DOHH2 (cell line): ENCODE measurements around the gene POLK.
"Not testable (repeated sequence)": the region's sequence is repeated elsewhere in the genome, so short reads cannot be mapped to it uniquely, and the experiment has no call there.

Experiments used
- H3F3A ChIP-seq: fragments of 200-600 bp; sonication (generic), shearing (Covaris generic); 2 replicates; pipeline ENCODE4 v1.6.0; 2016; ENCODE audit warnings: antibody characterized with exemption, mild to moderate bottlenecking; ENCODE audit not compliant: control insufficient read depth, insufficient read depth
- H3K27ac ChIP-seq: fragments of 200-600 bp; sonication (generic); 2 replicates; pipeline ENCODE4 v1.5.1; 2014; ENCODE audit warnings: low read depth, mild to moderate bottlenecking, low read length, moderate library complexity
- H3K27me3 ChIP-seq: fragments of 200-600 bp; sonication (generic); 2 replicates; pipeline ENCODE4 v1.6.1; 2014; ENCODE audit warnings: mild to moderate bottlenecking, low read length, mixed read lengths; ENCODE audit not compliant: control insufficient read depth
- H3K36me3 ChIP-seq: fragments of 200-600 bp; sonication (generic); 2 replicates; pipeline ENCODE4 v1.6.1; 2014; ENCODE audit warnings: mild to moderate bottlenecking, low read length, moderate library complexity, mixed read lengths; ENCODE audit not compliant: control insufficient read depth
- H3K4me1 ChIP-seq: fragments of 200-600 bp; sonication (generic); 2 replicates; pipeline ENCODE4 v1.6.1; 2014; ENCODE audit warnings: mild to moderate bottlenecking, low read length, mixed read lengths; ENCODE audit not compliant: control insufficient read depth
- H3K4me2 ChIP-seq: fragments of 200-600 bp; sonication (generic); 2 replicates; pipeline ENCODE4 v1.6.0; 2014; ENCODE audit warnings: mild to moderate bottlenecking, low read length, moderate library complexity
- H3K4me3 ChIP-seq: fragments of 200-600 bp; sonication (generic); 2 replicates; pipeline ENCODE4 v1.5.1; 2014; ENCODE audit warnings: mild to moderate bottlenecking, low read length, mixed read lengths
- H3K79me2 ChIP-seq: fragments of 200-600 bp; sonication (generic); 2 replicates; pipeline ENCODE4 v1.6.1; 2014; ENCODE audit warnings: mild to moderate bottlenecking, low read length, mixed read lengths; ENCODE audit not compliant: control insufficient read depth
- H3K9me2 ChIP-seq: fragments of 200-600 bp; sonication (generic); replicated peaks from 2 replicates; pipeline ENCODE4 v1.6.1; 2014; ENCODE audit warnings: mild to moderate bottlenecking, low read length, mixed read lengths; ENCODE audit not compliant: control insufficient read depth
- H3K9me3 ChIP-seq: fragments of 200-600 bp; sonication (generic); 2 replicates; pipeline ENCODE4 v1.6.1; 2014; ENCODE audit warnings: antibody characterized with exemption, low read length, mixed read lengths; ENCODE audit not compliant: control insufficient read depth, insufficient read depth
- H4K20me1 ChIP-seq: fragments of 200-600 bp; sonication (generic); 2 replicates; pipeline ENCODE4 v1.6.0; 2014; ENCODE audit warnings: low read depth, mild to moderate bottlenecking, antibody characterized with exemption, low read length, moderate library complexity; ENCODE audit not compliant: control insufficient read depth, insufficient read depth
- EZH2phosphoT487 ChIP-seq: fragments of 200-600 bp; sonication (generic); IDR thresholded peaks from 2 replicates; pipeline ENCODE4 v1.6.1; 2017; ENCODE audit warnings: borderline replicate concordance, mild to moderate bottlenecking, antibody characterized with exemption, low read length, moderate library complexity, mixed read lengths
- TF ChIP-seq, protein P1 (sequence below): fragments of 200-600 bp; sonication (generic); IDR thresholded peaks from one replicate; pipeline ENCODE4 v1.5.1; 2014; ENCODE audit warnings: antibody characterized with exemption, mild to moderate bottlenecking, low read depth, low read length; ENCODE audit not compliant: poor library complexity, severe bottlenecking

Gene POLK

DNA sequence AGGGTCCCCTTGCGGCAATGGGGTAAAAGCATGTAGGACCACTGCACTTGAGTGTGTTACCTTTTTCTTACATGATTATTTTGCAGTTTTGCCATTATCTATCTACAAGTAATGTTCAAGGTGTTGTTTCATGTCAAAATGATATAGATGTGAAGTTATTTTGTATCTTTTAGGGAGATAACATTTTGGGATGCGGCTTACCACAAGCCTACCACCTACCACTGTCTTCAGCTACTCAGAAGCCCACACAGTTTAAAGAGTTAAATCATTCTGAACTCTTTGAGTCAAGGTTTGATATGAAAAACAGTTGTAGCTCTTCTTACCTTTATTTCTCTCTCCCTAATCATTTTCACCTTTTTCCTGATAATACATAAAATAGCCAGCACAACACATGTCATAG, 20.1 kb upstream of the POLK start:
- Histone ChIP-seq H3K4me2 (no peak overlapping the region), H3K79me2 (peaks cover 18% of the 10 kb centered on the region), H3K36me3 (peaks cover 20% of the 10 kb centered on the region), H3K9me2 (no peaks in the 10 kb centered on the region), H3K9me3 (peaks cover 9% of the 10 kb centered on the region; the same call in 1 of the 2 replicates), H4K20me1 (peaks cover 3% of the 10 kb centered on the region; the same call in 1 of the 2 replicates), H3K4me3 (no peak overlapping the region), H3K27ac (no peak overlapping the region), H3K27me3 (no peaks in the 10 kb centered on the region), H3K4me1 (no peaks in the 10 kb centered on the region), H3F3A (no peaks in the 10 kb centered on the region)
- no peak for TF ChIP-seq EZH2phosphoT487
- TF ChIP-seq, protein P1, sequence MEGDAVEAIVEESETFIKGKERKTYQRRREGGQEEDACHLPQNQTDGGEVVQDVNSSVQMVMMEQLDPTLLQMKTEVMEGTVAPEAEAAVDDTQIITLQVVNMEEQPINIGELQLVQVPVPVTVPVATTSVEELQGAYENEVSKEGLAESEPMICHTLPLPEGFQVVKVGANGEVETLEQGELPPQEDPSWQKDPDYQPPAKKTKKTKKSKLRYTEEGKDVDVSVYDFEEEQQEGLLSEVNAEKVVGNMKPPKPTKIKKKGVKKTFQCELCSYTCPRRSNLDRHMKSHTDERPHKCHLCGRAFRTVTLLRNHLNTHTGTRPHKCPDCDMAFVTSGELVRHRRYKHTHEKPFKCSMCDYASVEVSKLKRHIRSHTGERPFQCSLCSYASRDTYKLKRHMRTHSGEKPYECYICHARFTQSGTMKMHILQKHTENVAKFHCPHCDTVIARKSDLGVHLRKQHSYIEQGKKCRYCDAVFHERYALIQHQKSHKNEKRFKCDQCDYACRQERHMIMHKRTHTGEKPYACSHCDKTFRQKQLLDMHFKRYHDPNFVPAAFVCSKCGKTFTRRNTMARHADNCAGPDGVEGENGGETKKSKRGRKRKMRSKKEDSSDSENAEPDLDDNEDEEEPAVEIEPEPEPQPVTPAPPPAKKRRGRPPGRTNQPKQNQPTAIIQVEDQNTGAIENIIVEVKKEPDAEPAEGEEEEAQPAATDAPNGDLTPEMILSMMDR = no peak

DNA sequence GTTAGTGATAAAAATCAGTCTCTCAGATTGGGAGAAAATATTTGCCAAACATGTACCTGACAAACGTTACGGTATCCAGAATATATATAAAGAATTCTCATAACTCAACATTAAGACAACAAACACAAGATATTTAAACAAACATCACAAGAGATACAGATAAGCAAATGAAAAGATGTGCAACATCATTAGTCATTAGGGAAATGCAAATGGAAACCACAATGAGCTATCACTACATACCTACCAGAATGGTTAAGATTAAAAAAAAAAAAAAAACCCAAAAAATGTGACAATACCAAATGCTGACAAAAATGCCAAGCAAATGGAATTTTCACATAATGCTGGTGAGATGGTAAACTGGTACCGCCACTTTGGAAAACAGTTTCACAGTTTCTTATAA, 15.7 kb upstream of the POLK start:
- Histone ChIP-seq H3K27me3 (no peaks in the 10 kb centered on the region), H3K4me2 (no peak overlapping the region), H3K9me3 (no peaks in the 10 kb centered on the region), H3K36me3 (peaks cover 33% of the 10 kb centered on the region), H3K27ac (no peak overlapping the region), H4K20me1 (peaks cover 4% of the 10 kb centered on the region; the same call in 1 of the 2 replicates), H3K4me3 (no peak overlapping the region), H3K9me2 (no peaks in the 10 kb centered on the region), H3K4me1 (no peaks in the 10 kb centered on the region), H3K79me2 (peaks cover 10% of the 10 kb centered on the region), H3F3A (no peaks in the 10 kb centered on the region)
- no peak for TF ChIP-seq EZH2phosphoT487
- TF ChIP-seq, protein P1 = no peak

DNA sequence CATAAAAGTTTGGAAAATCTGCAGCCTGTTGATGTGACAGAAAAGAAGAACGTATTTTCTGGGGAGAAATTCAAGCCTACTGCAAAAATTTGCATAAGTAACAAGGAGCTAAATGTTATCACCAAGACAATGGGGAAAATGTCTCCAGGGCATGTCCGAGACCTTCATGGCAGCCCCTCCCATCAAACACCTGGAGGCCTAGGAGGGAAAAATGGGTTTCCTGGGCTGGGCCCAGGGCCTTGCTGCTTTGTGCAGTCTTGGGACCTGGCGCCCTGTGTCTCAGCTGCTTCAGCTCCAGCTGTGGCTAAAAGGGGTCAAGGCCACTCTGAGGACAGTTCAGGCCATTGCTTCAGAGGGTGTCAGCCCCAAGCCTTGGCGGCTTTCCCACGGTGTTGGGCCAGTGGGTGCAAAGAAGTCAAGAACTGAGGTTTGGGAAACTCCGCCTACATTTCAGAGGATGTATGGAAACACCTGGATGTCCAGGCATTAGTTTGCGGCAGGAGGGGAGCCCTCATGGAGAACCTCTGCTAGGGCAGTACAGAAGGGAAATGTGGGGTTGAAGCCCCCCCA, 13.4 kb upstream of the POLK start:
- peaks cover 28% of the 10 kb centered on the region for H3K79me2 ChIP-seq
- H3F3A ChIP-seq = no peaks in the 10 kb centered on the region
- peaks cover 35% of the 10 kb centered on the region for H3K36me3 ChIP-seq
- H3K27me3 ChIP-seq = no peaks in the 10 kb centered on the region
- H3K27ac ChIP-seq = no peak overlapping the region
- H3K4me2 ChIP-seq = no peak overlapping the region
- H3K4me3 ChIP-seq = no peak overlapping the region
- TF ChIP-seq EZH2phosphoT487 = no peak
- TF ChIP-seq, protein P1 = no peak
- no peaks in the 10 kb centered on the region for H3K4me1 ChIP-seq
- H3K9me2 ChIP-seq = no peaks in the 10 kb centered on the region
- no peaks in the 10 kb centered on the region for H3K9me3 ChIP-seq
- peaks cover 4% of the 10 kb centered on the region; the same call in 1 of the 2 replicates for H4K20me1 ChIP-seq

DNA sequence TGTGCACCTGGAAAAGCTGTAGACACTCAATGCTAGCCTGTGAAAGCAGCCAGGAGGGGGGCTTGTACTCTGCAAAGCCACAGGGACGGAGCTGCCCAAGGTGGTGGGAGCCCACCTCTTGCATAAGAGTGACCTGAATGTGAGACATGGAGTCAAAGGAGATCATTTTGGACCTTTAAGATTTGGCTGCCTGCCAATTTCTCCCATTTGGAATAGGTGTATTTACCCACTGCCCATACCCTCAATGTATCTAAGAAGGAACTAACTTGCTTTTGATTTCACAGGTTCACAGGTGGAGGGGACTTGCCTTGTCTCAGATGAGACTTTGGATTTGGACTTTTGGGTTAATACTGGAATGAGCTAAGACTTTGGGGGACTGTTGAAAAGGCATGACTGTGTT, 12.8 kb upstream of the POLK start:
- H3K79me2 ChIP-seq = peaks cover 31% of the 10 kb centered on the region

DNA sequence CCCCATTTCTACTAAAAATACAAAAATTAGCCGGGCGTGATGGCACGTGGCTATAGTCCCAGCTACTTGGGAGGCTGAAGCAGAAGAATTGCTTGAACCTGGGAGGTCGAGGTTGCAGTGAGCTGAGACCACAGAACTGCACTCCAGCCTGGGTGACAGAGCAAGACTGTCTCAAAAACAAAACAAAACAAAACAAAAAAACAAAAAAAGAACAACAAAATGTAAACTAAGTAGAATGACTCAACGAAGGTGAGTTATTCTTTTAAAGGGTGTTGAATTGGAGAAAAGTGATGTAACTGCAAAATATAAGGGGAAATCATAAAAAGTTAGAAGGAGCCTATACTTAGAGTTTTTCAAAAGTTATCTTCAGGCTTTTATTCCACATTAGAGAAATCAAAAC, 6.6 kb upstream of the POLK start:
- H4K20me1 ChIP-seq, H3K9me2 ChIP-seq, H3K4me1 ChIP-seq, H3K4me2 ChIP-seq, H3F3A ChIP-seq, H3K27ac ChIP-seq, H3K4me3 ChIP-seq, H3K27me3 ChIP-seq, H3K9me3 ChIP-seq: not testable (repeated sequence)
- Histone ChIP-seq H3K79me2 (peaks cover 70% of the 10 kb centered on the region), H3K36me3 (peaks cover 26% of the 10 kb centered on the region)

More for the DNA sequence above, 12.8 kb upstream of the POLK start:
- H3K27me3 ChIP-seq, H4K20me1 ChIP-seq, H3K27ac ChIP-seq, H3K9me3 ChIP-seq, H3K4me2 ChIP-seq, H3K4me1 ChIP-seq, H3K4me3 ChIP-seq, H3K9me2 ChIP-seq, H3F3A ChIP-seq: not testable (repeated sequence)
- H3K36me3 ChIP-seq = peaks cover 35% of the 10 kb centered on the region
